GM18498 (cell line): ENCODE results near the gene MRPS31.
A peak's percentile ranks its signal among the peaks of the same experiment; 100 is the strongest.
"Not testable (repeated sequence)": the region's sequence is repeated elsewhere in the genome, so short reads cannot be mapped to it uniquely, and the experiment has no call there.

Experiments used
- ATAC-seq: cut with Tn5 transposase; IDR thresholded peaks from one replicate; pipeline ENCODE4 v1.9.1; 2021; ENCODE audit warnings: mild to moderate bottlenecking, moderate library complexity; ENCODE audit not compliant: unreplicated experiment

The MRPS31 gene

GRCh38 chr13:40789275-40790153 lies 18.5 kb upstream of the MRPS31 start, which contains the start of gene SLC25A15:
Gene SLC25A15, plus strand, starts transcription at chr13:40789611. Its CDS starts 3,616 bp downstream, at chr13:40793227.
- peak; percentile 94 for ATAC-seq

- ATAC-seq = not testable (repeated sequence)
Observed at GRCh38 chr13:40788540-40789274, 17.7 kb upstream of the MRPS31 start.

DNA sequence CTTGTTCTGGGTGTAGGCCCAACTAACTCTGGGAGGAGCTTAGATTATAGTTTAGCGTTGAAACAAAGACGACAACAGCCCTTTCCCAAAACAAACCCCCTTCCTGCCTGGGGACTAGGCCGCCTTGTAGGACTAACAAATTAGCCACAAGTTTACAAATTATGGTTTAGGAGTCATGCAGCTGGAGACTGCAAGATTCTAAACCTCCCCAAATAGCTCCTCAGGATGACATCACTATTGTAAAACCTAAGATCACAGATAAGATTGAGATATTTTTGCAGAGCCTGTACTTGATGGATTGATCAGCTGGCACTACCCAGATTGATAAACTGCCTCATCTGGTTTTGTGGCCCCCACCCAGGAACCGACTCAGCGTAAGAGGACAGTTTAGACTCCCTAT lies 16.1 kb upstream of the MRPS31 start:
- no peak for ATAC-seq

DNA sequence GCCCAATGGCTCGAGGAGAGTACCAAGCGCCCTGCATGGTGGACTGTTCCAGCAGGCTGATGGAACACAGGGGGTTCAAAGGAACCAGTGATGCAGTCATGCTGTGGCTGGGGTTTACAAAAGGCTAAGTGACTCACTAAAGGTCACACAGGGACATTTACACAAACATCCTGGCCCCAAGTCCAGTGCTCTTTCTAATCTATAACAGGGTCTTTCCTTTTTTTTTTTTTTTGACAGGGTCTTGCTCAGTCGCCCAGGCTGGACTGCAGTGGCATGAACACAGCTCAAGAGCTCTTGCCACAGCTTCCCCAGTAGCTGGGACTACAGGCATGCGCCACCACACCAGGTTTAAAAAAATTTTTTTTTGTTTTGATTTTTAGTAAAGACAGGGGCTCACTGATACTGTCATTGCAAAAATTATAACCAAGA lies 15.6 kb upstream of the MRPS31 start:
- ATAC-seq = no peak

DNA sequence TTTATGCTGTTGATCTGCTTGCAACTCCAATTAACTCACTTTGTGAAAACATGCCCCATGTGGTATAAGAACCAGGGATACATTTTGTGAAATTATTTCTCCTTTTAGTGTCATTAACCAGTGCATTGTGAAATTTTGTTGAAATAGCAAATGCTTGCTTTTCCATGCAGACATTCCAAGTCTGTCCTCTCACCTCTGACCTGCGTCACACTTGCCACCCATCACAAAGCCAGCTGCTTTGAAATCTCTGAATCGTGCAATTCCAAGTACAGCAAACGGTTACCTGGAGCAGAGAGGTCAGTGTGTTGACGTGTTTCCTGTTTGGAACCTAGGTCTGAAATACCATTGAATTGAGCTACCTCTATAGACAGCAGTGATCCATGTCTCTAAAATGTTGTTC lies 13.6 kb upstream of the MRPS31 start:
- no peak for ATAC-seq

- not testable (repeated sequence) for ATAC-seq
Observed at GRCh38 chr13:40782971-40783370, 12.0 kb upstream of the MRPS31 start.

DNA sequence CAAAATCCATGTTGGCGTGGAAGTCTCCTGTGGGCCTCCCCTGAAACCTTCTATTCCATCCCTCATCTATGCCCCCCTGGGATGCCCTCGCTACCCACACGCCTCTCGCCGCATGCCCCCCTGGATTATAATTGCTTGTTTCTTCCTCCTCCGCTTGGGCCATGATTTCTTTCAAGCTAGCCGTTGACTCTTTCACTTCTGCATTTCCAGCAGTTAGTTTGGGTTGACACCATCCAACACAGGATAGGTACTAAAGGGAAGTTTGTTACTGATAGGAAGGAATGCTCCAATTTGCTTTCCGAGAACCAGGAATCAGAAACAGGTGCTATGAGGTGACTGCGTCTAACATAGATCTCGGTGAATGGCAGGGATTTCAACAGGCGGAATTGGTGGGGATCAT lies 10.7 kb upstream of the MRPS31 start:
- no peak for ATAC-seq

- ATAC-seq = no peak
Observed at GRCh38 chr13:40780822-40781401, 9.9 kb upstream of the MRPS31 start.

GRCh38 chr13:40779796-40780285 lies 8.9 kb upstream of the MRPS31 start:
- no peak for ATAC-seq

GRCh38 chr13:40779049-40779448 lies 8.1 kb upstream of the MRPS31 start:
- no peak for ATAC-seq

DNA sequence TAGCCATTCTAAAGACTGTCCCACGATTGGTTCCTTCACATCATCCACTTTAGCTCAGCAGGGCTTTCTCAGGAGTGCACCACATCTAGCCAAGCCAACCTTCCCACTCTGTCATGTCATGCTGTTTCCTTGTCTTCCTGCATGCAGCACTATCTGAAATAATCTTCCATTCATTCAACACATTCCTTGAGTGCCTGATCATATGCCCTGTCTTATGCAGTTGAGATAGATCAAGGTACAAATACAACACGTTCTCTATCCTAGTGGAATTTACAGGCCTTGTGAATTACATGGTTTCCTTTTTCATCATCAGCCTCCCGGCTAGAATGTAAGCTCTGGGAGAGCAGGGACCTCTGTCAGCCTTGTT lies 6.8 kb upstream of the MRPS31 start:
- ATAC-seq = peak; percentile 10

DNA sequence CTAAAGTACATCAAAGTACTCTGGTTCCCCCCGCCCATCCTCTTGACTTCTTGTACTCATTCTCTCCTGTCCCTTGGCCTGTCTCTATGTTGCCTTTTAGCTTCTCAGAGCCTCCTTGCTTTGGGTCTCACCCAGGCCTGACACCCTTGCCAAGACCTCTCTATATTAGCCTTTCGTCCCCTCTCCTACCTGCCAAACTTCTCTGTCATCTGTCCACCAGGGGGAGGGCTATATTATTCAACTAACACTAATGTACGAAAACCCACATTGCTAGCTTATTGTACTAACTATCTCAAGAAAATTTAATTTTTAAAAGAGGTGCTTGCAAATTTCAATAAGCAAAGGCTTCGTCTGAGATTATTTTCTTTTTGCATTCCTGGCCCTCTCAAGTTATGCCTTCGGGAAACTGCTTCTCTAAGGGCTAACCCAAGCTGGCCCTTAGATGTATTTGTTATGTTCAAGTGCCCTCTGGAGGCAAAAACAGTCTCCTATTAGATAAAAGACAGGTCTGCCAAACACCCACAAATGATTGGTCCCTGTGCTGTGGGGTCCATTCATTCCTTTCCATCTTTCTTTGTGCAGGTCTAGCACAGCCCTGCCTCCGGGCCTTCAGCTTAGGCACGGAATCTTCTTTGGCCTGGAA lies 6.3 kb upstream of the MRPS31 start:
- peak; percentile 86 for ATAC-seq

- ATAC-seq = peak; percentile 52
Observed at GRCh38 chr13:40776681-40777165, 5.7 kb upstream of the MRPS31 start.

- no peak for ATAC-seq
Observed at GRCh38 chr13:40776232-40776631, 5.2 kb upstream of the MRPS31 start.

DNA sequence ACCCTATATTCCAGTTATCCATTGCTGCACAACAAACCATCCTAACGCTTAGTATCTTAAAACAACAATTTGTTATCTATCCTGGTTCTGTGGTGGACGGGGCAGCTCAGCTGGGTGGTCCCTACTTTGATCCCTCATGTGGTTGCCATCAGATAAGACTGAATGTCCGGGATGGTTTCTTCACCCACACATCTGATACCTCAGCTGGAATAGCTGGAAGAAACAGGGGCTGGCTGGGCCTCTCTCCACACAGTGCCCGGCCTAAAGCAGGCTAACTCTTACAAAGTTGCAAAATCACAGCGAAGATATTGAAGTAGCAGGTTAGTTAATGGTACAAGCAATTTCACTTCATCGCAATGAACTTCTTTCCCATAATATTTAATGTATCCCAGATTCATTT lies 3.7 kb upstream of the MRPS31 start:
- no peak for ATAC-seq

GRCh38 chr13:40772765-40773473 lies 1.9 kb upstream of the MRPS31 start:
- ATAC-seq = no peak

GRCh38 chr13:40770609-40770933 lies 419 bp downstream of the MRPS31 start:
- ATAC-seq = no peak

DNA sequence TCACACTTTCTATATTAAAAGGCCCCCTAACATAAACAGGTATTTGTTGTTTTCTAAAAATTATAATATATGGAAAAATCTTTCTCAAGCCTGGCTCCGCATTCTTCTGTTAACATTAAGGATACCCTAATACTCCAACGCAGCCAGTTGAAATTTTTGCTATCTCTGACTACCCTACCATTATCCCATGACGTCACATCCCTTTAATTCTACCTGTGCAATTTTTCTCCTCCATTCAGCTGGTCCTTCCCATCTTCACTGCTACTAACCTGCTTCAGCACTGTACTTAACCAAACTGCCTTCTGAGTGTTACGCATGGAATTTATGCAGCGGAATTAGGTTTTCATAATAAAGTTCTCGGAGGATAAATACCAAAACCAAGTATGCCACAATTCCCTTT lies 1.0 kb downstream of the MRPS31 start:
- ATAC-seq = no peak

- no peak for ATAC-seq
Observed at GRCh38 chr13:40765602-40766001, 5.4 kb downstream of the MRPS31 start.
